GM23338 (cell line): ENCODE measurements around the gene TMBIM6.

Experiments used
- CREB1 ChIP-seq: fragments of 250-450 bp; sonication (Bioruptor Pico); IDR thresholded peaks from 2 replicates; pipeline ENCODE4 v1.5.0; 2020; ENCODE audit warnings: low read depth, mild to moderate bottlenecking, moderate library complexity
- CTCF ChIP-seq, 2 experiments: fragments of 200-600 bp in 1 of 2; sonication (generic) in 1 of 2; conservative IDR thresholded peaks; 2 replicates each; pipeline versions ENCODE4 v1.5.1 to v1.6.1; 2016 to 2017; ENCODE audit warnings: antibody characterized with exemption in 2 of 2, low read depth in 2 of 2, mild to moderate bottlenecking in 2 of 2, moderate library complexity in 1 of 2
- ETS1 ChIP-seq: IDR thresholded peaks from 2 replicates; pipeline ENCODE4 v1.6.1; 2016; ENCODE audit warnings: antibody characterized with exemption
- EZH2 ChIP-seq: fragments of 200-600 bp; sonication (generic); IDR thresholded peaks from one replicate; pipeline ENCODE4 v1.8.0; 2017; ENCODE audit warnings: antibody characterized with exemption, mild to moderate bottlenecking, low read depth; ENCODE audit not compliant: unreplicated experiment
- EZH2phosphoT487 ChIP-seq: fragments of 200-600 bp; sonication (generic); IDR thresholded peaks from one replicate; pipeline ENCODE4 v1.8.1; 2018; ENCODE audit warnings: antibody characterized with exemption; ENCODE audit not compliant: unreplicated experiment
- JUNB ChIP-seq: IDR thresholded peaks from one replicate; pipeline ENCODE4 v1.6.1; 2016; ENCODE audit warnings: antibody characterized with exemption; ENCODE audit not compliant: unreplicated experiment
- POLR2AphosphoS5 ChIP-seq: IDR thresholded peaks from 2 replicates; pipeline ENCODE4 v1.6.1; 2016; ENCODE audit warnings: antibody characterized with exemption, low read depth
- REST ChIP-seq: IDR thresholded peaks from one replicate; pipeline ENCODE4 v1.6.1; 2018; ENCODE audit warnings: antibody characterized with exemption; ENCODE audit not compliant: unreplicated experiment
- STAT1 ChIP-seq: IDR thresholded peaks from one replicate; pipeline ENCODE4 v1.6.1; 2016; ENCODE audit warnings: antibody characterized with exemption; ENCODE audit not compliant: unreplicated experiment
- ZNF114 ChIP-seq: fragments of 250-450 bp; sonication (Bioruptor Pico); IDR thresholded peaks from 2 replicates; pipeline ENCODE4 v1.5.0; 2020; ENCODE audit warnings: mild to moderate bottlenecking, moderate library complexity
- ZNF331 ChIP-seq: fragments of 250-450 bp; sonication (Bioruptor Pico); IDR thresholded peaks from 2 replicates; pipeline ENCODE4 v1.5.0; 2020; ENCODE audit warnings: low read depth, mild to moderate bottlenecking, moderate library complexity

- no peak for TF ChIP-seq EZH2
- no peak for TF ChIP-seq CTCF (conservative IDR thresholded peaks at IDR 0.05; ENCODE audit: low read depth in 2 of 2)
- TF ChIP-seq EZH2phosphoT487 = no peak
- no peak for TF ChIP-seq JUNB
- no peak for TF ChIP-seq REST
- TF ChIP-seq ETS1 = no peak
- TF ChIP-seq POLR2AphosphoS5 = no peak
- no peak for TF ChIP-seq ZNF114
- no peak for TF ChIP-seq CREB1 (CRISPR knock-in tag)
- no peak for TF ChIP-seq ZNF331 (CRISPR knock-in tag)
- no peak for TF ChIP-seq STAT1
Measured at GRCh38 chr12:49748800-49749199, 7.4 kb downstream of the TMBIM6 start.
